IMR-90 (cell line): ENCODE measurements around the gene CDK15. TPM values are rescaled to one million over a fixed set of nuclear protein-coding genes. Genes with fewer than 3 reads are reported as not detected.
A peak's percentile ranks its signal among the peaks of the same experiment; 100 is the strongest.

Source experiments
- ATAC-seq: fragments of 200-7000 bp; cut with Tn5 transposase; 2 replicates; pipeline ENCODE4 v1.9.1; 2020; ENCODE audit warnings: low read depth, mild to moderate bottlenecking, moderate library complexity
- BruUV-seq: library from RNA; stranded (reverse); fragments of 400-500 nt; replicated peaks from 2 replicates; lab custom pipeline; 2021; lab: Mats Ljungman, UMichigan
- CTCF ChIA-PET: fragments of 300-600 bp; formaldehyde crosslinking; extraction: SDS; loops from one replicate; lab custom pipeline; 2021; ENCODE audit warnings: antibody characterized with exemption; lab: Yijun Ruan, JAX
- POLR2A ChIA-PET: fragments of 300-600 bp; sonication (Branson Sonifier 250); formaldehyde crosslinking; loops from one replicate; lab custom pipeline; 2022; ENCODE audit warnings: antibody characterized with exemption; ENCODE audit not compliant: unreplicated experiment; lab: Charles Lee
- DNase-seq: peaks from one replicate; pipeline ENCODE4 v3.0.0; 2013
- H2AFZ ChIP-seq: replicated peaks from 2 replicates; pipeline ENCODE3; 2013; ENCODE audit warnings: low read length, mild to moderate bottlenecking; ENCODE audit not compliant: poor library complexity
- H2AK5ac ChIP-seq: 2 replicates; pipeline ENCODE4 v1.6.1; 2013; ENCODE audit warnings: low read depth, low read length, inconsistent platforms
- H2AK9ac ChIP-seq: replicated peaks from 2 replicates; pipeline ENCODE3; 2013; ENCODE audit warnings: mild to moderate bottlenecking, low read depth, low read length, moderate library complexity; ENCODE audit not compliant: poor library complexity
- H2BK120ac ChIP-seq: 2 replicates; pipeline ENCODE4 v1.6.1; 2013; ENCODE audit warnings: low read depth, low read length, inconsistent platforms
- H2BK15ac ChIP-seq: 3 replicates; pipeline ENCODE4 v1.6.1; 2013; ENCODE audit warnings: low read depth, low read length, inconsistent platforms
- H2BK20ac ChIP-seq: 2 replicates; pipeline ENCODE4 v1.6.1; 2013; ENCODE audit warnings: low read depth, mild to moderate bottlenecking, inconsistent platforms, low read length, moderate library complexity
- H2BK5ac ChIP-seq: 2 replicates; pipeline ENCODE4 v1.6.1; 2013; ENCODE audit warnings: mild to moderate bottlenecking, low read depth, low read length, inconsistent platforms; ENCODE audit not compliant: poor library complexity, severe bottlenecking
- H3K14ac ChIP-seq: replicated peaks from 2 replicates; pipeline ENCODE4 v1.6.1; 2013; ENCODE audit warnings: low read depth, low read length, inconsistent platforms
- H3K18ac ChIP-seq: 2 replicates; pipeline ENCODE4 v1.6.1; 2013; ENCODE audit warnings: low read depth, low read length, control low read depth
- H3K23ac ChIP-seq: 2 replicates; pipeline ENCODE4 v1.6.1; 2013; ENCODE audit warnings: low read depth, low read length, inconsistent platforms
- H3K27ac ChIP-seq: 2 replicates; pipeline ENCODE4 v1.5.1; 2013; ENCODE audit warnings: mild to moderate bottlenecking, control low read depth, low read length; ENCODE audit not compliant: insufficient read depth
- H3K27me3 ChIP-seq: 2 replicates; pipeline ENCODE4 v1.6.1; 2013; ENCODE audit warnings: low read length; ENCODE audit not compliant: control insufficient read depth, insufficient read depth
- H3K36me3 ChIP-seq: 2 replicates; pipeline ENCODE4 v1.6.1; 2013; ENCODE audit warnings: low read length, mixed read lengths; ENCODE audit not compliant: control insufficient read depth, insufficient read depth
- H3K4ac ChIP-seq: 2 replicates; pipeline ENCODE4 v1.6.1; 2013; ENCODE audit warnings: low read depth, low read length, inconsistent platforms
- H3K4me1 ChIP-seq: 2 replicates; pipeline ENCODE4 v1.6.1; 2013; ENCODE audit warnings: low read length, mixed read lengths; ENCODE audit not compliant: control insufficient read depth, insufficient read depth
- H3K4me2 ChIP-seq: 2 replicates; pipeline ENCODE4 v1.6.1; 2013; ENCODE audit warnings: low read depth, mild to moderate bottlenecking, control low read depth, low read length, moderate library complexity
- H3K4me3 ChIP-seq: 2 replicates; pipeline ENCODE4 v1.5.1; 2013; ENCODE audit warnings: low read depth, mild to moderate bottlenecking, control low read depth, low read length, moderate library complexity; ENCODE audit not compliant: insufficient read depth
- H3K56ac ChIP-seq: 2 replicates; pipeline ENCODE4 v1.6.1; 2013; ENCODE audit warnings: low read length, inconsistent platforms; ENCODE audit not compliant: insufficient read depth; ENCODE audit errors: extremely low read depth
- H3K79me1 ChIP-seq, 2 experiments: 2 replicates each; pipeline ENCODE4 v1.6.1; 2013; ENCODE audit warnings: low read length in 2 of 2, inconsistent platforms in 1 of 2, low read depth in 1 of 2
- H3K9ac ChIP-seq: 2 replicates; pipeline ENCODE4 v1.6.1; 2013; ENCODE audit warnings: low read depth, low read length, control low read depth
- H3K9me1 ChIP-seq: 2 replicates; pipeline ENCODE4 v1.6.1; 2013; ENCODE audit warnings: low read length, inconsistent platforms; ENCODE audit not compliant: insufficient read depth
- H3K9me3 ChIP-seq: 2 replicates; pipeline ENCODE4 v1.6.1; 2013; ENCODE audit warnings: low read length; ENCODE audit not compliant: control insufficient read depth, insufficient read depth
- H4K20me1 ChIP-seq: 2 replicates; pipeline ENCODE4 v1.6.1; 2013; ENCODE audit warnings: low read length, inconsistent platforms; ENCODE audit not compliant: insufficient read depth
- H4K5ac ChIP-seq: 2 replicates; pipeline ENCODE4 v1.6.1; 2013; ENCODE audit warnings: mild to moderate bottlenecking, low read depth, low read length, control low read depth
- H4K8ac ChIP-seq, 2 experiments: 2 replicates each; pipeline ENCODE4 v1.6.1; 2013; ENCODE audit warnings: low read depth in 2 of 2, low read length in 2 of 2, control low read depth in 1 of 2, inconsistent platforms in 1 of 2
- H4K91ac ChIP-seq: 2 replicates; pipeline ENCODE4 v1.6.1; 2013; ENCODE audit warnings: low read depth, low read length, inconsistent platforms; ENCODE audit not compliant: insufficient read depth
- BHLHE40 ChIP-seq: fragments of 150-350 bp; IDR thresholded peaks from 2 replicates; pipeline ENCODE4 v1.6.1; 2016; ENCODE audit warnings: mild to moderate bottlenecking, low read depth, low read length
- FOS ChIP-seq: fragments of 150-350 bp; IDR thresholded peaks from 2 replicates; pipeline ENCODE4 v1.6.1; 2016; ENCODE audit warnings: low read depth, low read length
- MAFK ChIP-seq: IDR thresholded peaks from 2 replicates; pipeline ENCODE4 v1.6.1; 2012; ENCODE audit warnings: low read depth, low read length, improper control_type of control experiment
- MXI1 ChIP-seq: IDR thresholded peaks from 2 replicates; pipeline ENCODE4 v1.6.1; 2012; ENCODE audit warnings: low read depth, mild to moderate bottlenecking, low read length, moderate library complexity, borderline replicate concordance
- POLR2A ChIP-seq: IDR thresholded peaks from 2 replicates; pipeline ENCODE4 v1.6.1; 2012; ENCODE audit warnings: mild to moderate bottlenecking, low read depth, low read length
- RAD21 ChIP-seq: IDR thresholded peaks from 2 replicates; pipeline ENCODE4 v1.6.1; 2012; ENCODE audit warnings: low read length, improper control_type of control experiment
- RCOR1 ChIP-seq: IDR thresholded peaks from 2 replicates; pipeline ENCODE4 v1.6.1; 2012; ENCODE audit warnings: mild to moderate bottlenecking, low read length, improper control_type of control experiment; ENCODE audit not compliant: insufficient replicate concordance
- RFX5 ChIP-seq: IDR thresholded peaks from 2 replicates; pipeline ENCODE4 v1.8.0; 2012; ENCODE audit warnings: low read depth, mild to moderate bottlenecking, low read length, moderate library complexity
- SMC3 ChIP-seq: fragments of 150-350 bp; IDR thresholded peaks from 2 replicates; pipeline ENCODE4 v1.6.1; 2016; ENCODE audit warnings: low read depth, mild to moderate bottlenecking, antibody characterized with exemption, low read length, moderate library complexity
- WGBS, 2 experiments: methylation state at CpG; one replicate each; pipeline versions ENCODE4 v1.1.5 to v1.1.7; 2013; ENCODE audit warnings: missing lambda C conversion rate in 2 of 2; ENCODE audit not compliant: insufficient read length in 1 of 2; ENCODE audit errors: extremely low coverage in 2 of 2; 5-methylcytosine and 5-hydroxymethylcytosine counted together
- dilution Hi-C: fragments of 300-500 bp; cut with HindIII; formaldehyde crosslinking; loops from one replicate; pipeline ENCODE4 v1.14.3; 2018; ENCODE audit warnings: low sequenced_read_pairs; ENCODE audit not compliant: unreplicated experiment
- in situ Hi-C: fragments of 300-500 bp; cut with MboI; formaldehyde crosslinking; loops from 3 replicates; pipeline ENCODE4 v1.14.3; 2019; ENCODE audit warnings: low sequenced_read_pairs, inconsistent platforms, mixed read lengths
- intact Hi-C: fragments of 100-400 bp; cut with micrococcal nuclease; formaldehyde crosslinking; loops from 2 replicates; pipeline ENCODE4 v1.10.0; 2022
- polyA plus RNA-seq, 3 experiments: library from polyadenylated mRNA; depleted of rRNA; stranded (reverse); fragments of >200 nt; gene quantifications; 2 replicates each; pipeline ENCODE4 v1.2.3, GENCODE V29; 2012; ENCODE audit warnings: low replicate concordance in 1 of 3
- total RNA-seq: library from RNA; depleted of rRNA; stranded (reverse); fragments of >200 nt; gene quantifications from 2 replicates; pipeline ENCODE4 v1.2.3, GENCODE V29; 2012
- TF ChIP-seq, protein P1 (sequence below): fragments of 150-350 bp; IDR thresholded peaks from 2 replicates; pipeline ENCODE4 v1.6.1; 2017; ENCODE audit warnings: mild to moderate bottlenecking, antibody characterized with exemption, low read length, low read depth
- TF ChIP-seq, protein P2 (sequence below): conservative IDR thresholded peaks from 2 replicates; pipeline ENCODE4 v1.5.1; 2012; ENCODE audit warnings: mild to moderate bottlenecking, low read depth, low read length, improper control_type of control experiment

The CDK15 gene
- total and polyA plus RNA-seq, 2 of the 4 experiments (the other 2 are of a cell fraction) = 16.1 to 33.0 TPM

DNA sequence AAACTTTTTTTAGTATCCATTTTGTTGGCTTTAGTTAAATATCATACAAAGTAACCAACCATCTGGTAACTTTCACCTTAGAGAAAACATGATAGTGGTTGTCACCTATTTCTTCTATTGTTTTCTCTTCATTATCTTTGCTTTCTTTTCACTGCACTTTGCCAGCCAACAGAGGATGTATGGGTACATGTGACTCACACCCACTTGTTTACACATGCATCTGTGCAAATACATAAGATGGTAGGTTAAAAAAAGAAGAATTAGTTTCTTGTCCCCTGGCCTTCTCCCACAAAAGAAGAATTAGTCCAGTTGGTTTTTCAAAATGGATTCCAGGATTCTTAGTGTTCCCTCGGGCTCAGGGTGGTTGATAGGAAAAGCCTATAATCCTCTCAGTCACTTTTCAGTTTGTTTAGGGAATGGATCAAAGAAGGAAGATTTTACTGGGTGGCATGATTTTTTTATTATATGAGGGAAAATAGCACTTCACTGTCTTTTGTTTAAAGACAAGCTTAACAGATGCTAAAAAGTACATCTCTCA lies 46.6 kb downstream of the CDK15 start:
- Histone ChIP-seq H2BK15ac (peak overlapping the region; percentile 85), H3K27ac (peak overlapping the region; percentile 8; the same call in 1 of the 2 replicates), H3K9me3 (no peaks in the 10 kb centered on the region), H2BK20ac (peak overlapping the region; percentile 99), H3K79me1 (peaks cover 13 to 23% of the 10 kb centered on the region in 2 experiments), H2BK120ac (peak overlapping the region; percentile 99), H4K8ac (peak overlapping the region; percentile 8 to 81; a peak in 3 of 4 replicates), H3K14ac (peak overlapping the region; percentile 92), H3K9ac (no peak overlapping the region), H3K56ac (peak overlapping the region; percentile 54), H3K4ac (peak overlapping the region; percentile 97; the same call in 1 of the 2 replicates), H4K20me1 (no peaks in the 10 kb centered on the region), H3K18ac (peak overlapping the region; percentile 91; the same call in 1 of the 2 replicates), H3K36me3 (no peaks in the 10 kb centered on the region), H2AFZ (no peak overlapping the region), H3K4me1 (peaks cover 26% of the 10 kb centered on the region), H2AK9ac (no peak overlapping the region), H3K4me2 (peak overlapping the region; percentile 41; the same call in 1 of the 2 replicates), H3K23ac (peak overlapping the region; percentile 74; the same call in 1 of the 2 replicates), H3K9me1 (peaks cover 11% of the 10 kb centered on the region), H3K27me3 (no peaks in the 10 kb centered on the region), H2AK5ac (peak overlapping the region; percentile 86; the same call in 1 of the 2 replicates), H4K91ac (peak overlapping the region; percentile 77), H3K4me3 (no peak overlapping the region), H2BK5ac (peak overlapping the region; percentile 100), H4K5ac (peak overlapping the region; percentile 52; the same call in 1 of the 2 replicates)
- POLR2A ChIA-PET = interaction anchor here (1.4 kb wide), 1 partner anchor 182 kb away, joined by 3 read pairs; no protein-coding TSS in a partner anchor
- WGBS, 2 experiments = no CpG with 5 or more reads among the region's 1 CpG
- DNase-seq (peak; percentile 34), ATAC-seq (no peak)
- in situ Hi-C loops = no loop called here
- intact Hi-C loops = no loop called here
- dilution Hi-C loops = no loop called here
- CTCF ChIA-PET = interaction anchor here (0.6 kb wide), 1 partner anchor 20 kb away, joined by 3 read pairs; no protein-coding TSS in a partner anchor
- TF ChIP-seq RCOR1 (no peak), MAFK (no peak), SMC3 (no peak), RAD21 (no peak), POLR2A (no peak), MXI1 (no peak), BHLHE40 (no peak), FOS (no peak), RFX5 (no peak)
- TF ChIP-seq, protein P1, sequence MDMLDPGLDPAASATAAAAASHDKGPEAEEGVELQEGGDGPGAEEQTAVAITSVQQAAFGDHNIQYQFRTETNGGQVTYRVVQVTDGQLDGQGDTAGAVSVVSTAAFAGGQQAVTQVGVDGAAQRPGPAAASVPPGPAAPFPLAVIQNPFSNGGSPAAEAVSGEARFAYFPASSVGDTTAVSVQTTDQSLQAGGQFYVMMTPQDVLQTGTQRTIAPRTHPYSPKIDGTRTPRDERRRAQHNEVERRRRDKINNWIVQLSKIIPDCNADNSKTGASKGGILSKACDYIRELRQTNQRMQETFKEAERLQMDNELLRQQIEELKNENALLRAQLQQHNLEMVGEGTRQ = no peak
- TF ChIP-seq, protein P2, sequence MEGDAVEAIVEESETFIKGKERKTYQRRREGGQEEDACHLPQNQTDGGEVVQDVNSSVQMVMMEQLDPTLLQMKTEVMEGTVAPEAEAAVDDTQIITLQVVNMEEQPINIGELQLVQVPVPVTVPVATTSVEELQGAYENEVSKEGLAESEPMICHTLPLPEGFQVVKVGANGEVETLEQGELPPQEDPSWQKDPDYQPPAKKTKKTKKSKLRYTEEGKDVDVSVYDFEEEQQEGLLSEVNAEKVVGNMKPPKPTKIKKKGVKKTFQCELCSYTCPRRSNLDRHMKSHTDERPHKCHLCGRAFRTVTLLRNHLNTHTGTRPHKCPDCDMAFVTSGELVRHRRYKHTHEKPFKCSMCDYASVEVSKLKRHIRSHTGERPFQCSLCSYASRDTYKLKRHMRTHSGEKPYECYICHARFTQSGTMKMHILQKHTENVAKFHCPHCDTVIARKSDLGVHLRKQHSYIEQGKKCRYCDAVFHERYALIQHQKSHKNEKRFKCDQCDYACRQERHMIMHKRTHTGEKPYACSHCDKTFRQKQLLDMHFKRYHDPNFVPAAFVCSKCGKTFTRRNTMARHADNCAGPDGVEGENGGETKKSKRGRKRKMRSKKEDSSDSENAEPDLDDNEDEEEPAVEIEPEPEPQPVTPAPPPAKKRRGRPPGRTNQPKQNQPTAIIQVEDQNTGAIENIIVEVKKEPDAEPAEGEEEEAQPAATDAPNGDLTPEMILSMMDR = no peak
- BruUV-seq = no TSS peak
